Measurements from ENCODE around the gene PEDS1. TPM values are rescaled to one million over a fixed set of nuclear protein-coding genes. Genes with fewer than 3 reads are reported as not detected.

PEDS1 gene
- total and polyA plus RNA-seq, 2 of the 13 experiments (the other 11 are each of a cell fraction or from before 2014, with no cell fraction given): 30.5 to 93.9 TPM

- no peak for TF ChIP-seq POLR2A (IDR thresholded peaks at IDR 0.05; ENCODE audit: insufficient read depth in 1 of 2, low read depth in 2 of 2, low read length in 2 of 2)
- TF ChIP-seq CCAR2 (optimal IDR thresholded peaks at IDR 0.05; ENCODE audit: low read depth, low read length): no peak
- TF ChIP-seq ELF4 (CRISPR knock-in tag; IDR thresholded peaks at IDR 0.05; ENCODE audit: borderline replicate concordance): no peak
- no peak for TF ChIP-seq MAF1 (CRISPR knock-in tag; IDR thresholded peaks at IDR 0.05; ENCODE audit: borderline replicate concordance)
- no peak for TF ChIP-seq NAIF1 (CRISPR knock-in tag; IDR thresholded peaks at IDR 0.05; ENCODE audit: borderline replicate concordance)
- TF ChIP-seq MBD4 (IDR thresholded peaks at IDR 0.05; ENCODE audit: borderline replicate concordance, low read length): no peak
- TF ChIP-seq ZIK1 (CRISPR knock-in tag; IDR thresholded peaks at IDR 0.05; ENCODE audit: borderline replicate concordance, low read depth): no peak
- TF ChIP-seq KDM5B (CRISPR knock-in tag; IDR thresholded peaks at IDR 0.05; ENCODE audit: borderline replicate concordance): peak; percentile 47; the same call in 1 of the 2 replicates
- no peak for TF ChIP-seq JUND (CRISPR knock-in tag; IDR thresholded peaks at IDR 0.05)
- peak; percentile 49; the same call in 1 of the 2 replicates for TF ChIP-seq HOXA5 (CRISPR knock-in tag; IDR thresholded peaks at IDR 0.05)
- no peak for TF ChIP-seq ZNF879 (CRISPR knock-in tag; IDR thresholded peaks at IDR 0.05)
- TF ChIP-seq BORCS8-MEF2B (CRISPR knock-in tag; IDR thresholded peaks at IDR 0.05): no peak; the same call in 1 of the 2 replicates
- no peak for TF ChIP-seq PHB2 (IDR thresholded peaks at IDR 0.05; ENCODE audit: partially characterized antibody)
- no peak for TF ChIP-seq ELF1 (CRISPR knock-in tag; IDR thresholded peaks at IDR 0.05)
- TF ChIP-seq SMAD9 (CRISPR knock-in tag; IDR thresholded peaks at IDR 0.05): no peak
- no peak for TF ChIP-seq KDM4B (CRISPR knock-in tag; IDR thresholded peaks at IDR 0.05)
- 0 out of 2 replicates have a peak, but pooled peaks have one; percentile 54 for TF ChIP-seq ZNF350 (CRISPR knock-in tag; IDR thresholded peaks at IDR 0.05; ENCODE audit: borderline replicate concordance, low read depth)
- TF ChIP-seq CREB3 (CRISPR knock-in tag; IDR thresholded peaks at IDR 0.05): no peak
- TF ChIP-seq NFAT5 (CRISPR knock-in tag; IDR thresholded peaks at IDR 0.05): peak; percentile 84
- no peak for TF ChIP-seq ZFP1 (CRISPR knock-in tag; IDR thresholded peaks at IDR 0.05)
- TF ChIP-seq PBX3 (CRISPR knock-in tag; IDR thresholded peaks at IDR 0.05; ENCODE audit: borderline replicate concordance): no peak
- no peak for TF ChIP-seq AKAP8 (CRISPR knock-in tag; IDR thresholded peaks at IDR 0.05)
- no peak for TF ChIP-seq JARID2 (CRISPR knock-in tag; IDR thresholded peaks at IDR 0.05; ENCODE audit: insufficient replicate concordance)
- no peak for TF ChIP-seq SETDB1 (CRISPR knock-in tag; IDR thresholded peaks at IDR 0.05; ENCODE audit: borderline replicate concordance)
- TF ChIP-seq SP2 (CRISPR knock-in tag; IDR thresholded peaks at IDR 0.05): no peak; the same call in 1 of the 2 replicates
Measured at GRCh38 chr20:50116368-50116999, 37.0 kb downstream of the PEDS1 start (continued).

Data from HepG2 (cell line).